Measurements from ENCODE around the gene TMX4. TPM values are rescaled to one million over a fixed set of nuclear protein-coding genes. Genes with fewer than 3 reads are reported as not detected.
"Not testable (repeated sequence)": the region's sequence is repeated elsewhere in the genome, so short reads cannot be mapped to it uniquely, and the experiment has no call there.

Gene TMX4
- total and polyA plus RNA-seq, 11 donors: 35.1 to 279 (median 103) TPM

DNA sequence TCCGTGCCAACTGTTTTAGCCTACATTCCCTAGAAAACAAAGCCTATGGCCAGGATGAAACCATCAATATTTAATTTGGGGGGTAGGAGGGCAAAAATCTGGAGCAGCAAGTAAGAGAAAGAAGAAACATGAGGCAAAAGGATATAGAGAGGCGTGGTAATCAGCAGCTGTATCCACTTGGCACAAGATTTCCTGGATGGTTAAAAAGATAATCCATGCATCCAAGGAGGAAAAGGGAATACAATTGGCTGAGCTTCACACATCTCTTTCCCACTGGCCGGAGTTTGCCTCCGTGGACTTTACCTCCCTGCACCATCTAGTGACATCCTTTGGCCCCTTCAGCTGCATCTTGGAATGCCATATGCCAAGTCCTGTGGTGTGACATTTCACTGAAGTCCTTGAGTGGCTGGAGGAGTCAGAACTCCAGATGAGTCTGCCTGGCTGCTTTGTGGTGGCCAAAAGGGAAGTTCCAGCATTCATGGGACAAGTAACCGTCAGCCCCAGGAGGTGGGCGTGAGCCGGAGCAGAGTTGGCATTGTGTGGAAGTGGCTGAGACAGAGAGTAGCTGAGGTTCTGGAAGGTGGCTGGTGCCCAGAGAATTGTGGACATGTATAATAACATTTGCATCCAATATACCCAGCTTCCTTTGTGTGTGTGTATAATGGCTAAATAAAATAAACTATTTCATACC is 13.7 kb upstream of the TMX4 start:
- H3K36me3 ChIP-seq: no peaks in the 10 kb centered on the region
- H3K27me3 ChIP-seq: peaks cover 0 to 7% (median 0%) of the 10 kb centered on the region in 9 donors
- no peak for DNase-seq
- intact Hi-C loops (cut with DNase I): no loop called here
- no peak overlapping the region for H3K27ac ChIP-seq
- H3K4me1 ChIP-seq: no peaks in the 10 kb centered on the region
- no peak overlapping the region for H3K4me3 ChIP-seq
- TF ChIP-seq, protein P1, sequence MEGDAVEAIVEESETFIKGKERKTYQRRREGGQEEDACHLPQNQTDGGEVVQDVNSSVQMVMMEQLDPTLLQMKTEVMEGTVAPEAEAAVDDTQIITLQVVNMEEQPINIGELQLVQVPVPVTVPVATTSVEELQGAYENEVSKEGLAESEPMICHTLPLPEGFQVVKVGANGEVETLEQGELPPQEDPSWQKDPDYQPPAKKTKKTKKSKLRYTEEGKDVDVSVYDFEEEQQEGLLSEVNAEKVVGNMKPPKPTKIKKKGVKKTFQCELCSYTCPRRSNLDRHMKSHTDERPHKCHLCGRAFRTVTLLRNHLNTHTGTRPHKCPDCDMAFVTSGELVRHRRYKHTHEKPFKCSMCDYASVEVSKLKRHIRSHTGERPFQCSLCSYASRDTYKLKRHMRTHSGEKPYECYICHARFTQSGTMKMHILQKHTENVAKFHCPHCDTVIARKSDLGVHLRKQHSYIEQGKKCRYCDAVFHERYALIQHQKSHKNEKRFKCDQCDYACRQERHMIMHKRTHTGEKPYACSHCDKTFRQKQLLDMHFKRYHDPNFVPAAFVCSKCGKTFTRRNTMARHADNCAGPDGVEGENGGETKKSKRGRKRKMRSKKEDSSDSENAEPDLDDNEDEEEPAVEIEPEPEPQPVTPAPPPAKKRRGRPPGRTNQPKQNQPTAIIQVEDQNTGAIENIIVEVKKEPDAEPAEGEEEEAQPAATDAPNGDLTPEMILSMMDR (IDR thresholded peaks at IDR 0.05): no peak
- no peak for TF ChIP-seq POLR2A (IDR thresholded peaks at IDR 0.05)
- no peak for ATAC-seq
- WGBS, 4 donors: 79 to 90% (median 85%) methylated on average over 7 of the region's 7 CpGs
- H3K9me3 ChIP-seq: peaks cover 0 to under 1% (median 0%) of the 10 kb centered on the region in 12 donors

- ATAC-seq (no peak), DNase-seq (no peak)
- H3K4me3 ChIP-seq: no peak overlapping the region
- TF ChIP-seq, protein P1 (IDR thresholded peaks at IDR 0.05): no peak
- TF ChIP-seq POLR2A (IDR thresholded peaks at IDR 0.05): no peak
- H3K9me3 ChIP-seq: peaks cover 0 to 8% (median 0%) of the 10 kb centered on the region in 12 donors
- H3K27me3 ChIP-seq: peaks cover 0 to 7% (median 0%) of the 10 kb centered on the region in 9 donors
- H3K4me1 ChIP-seq: no peaks in the 10 kb centered on the region
- no peaks in the 10 kb centered on the region for H3K36me3 ChIP-seq
- intact Hi-C loops (cut with DNase I): no loop called here
- no peak overlapping the region for H3K27ac ChIP-seq
- WGBS, 4 donors: 69 to 94% (median 90%) methylated on average over 2 of the region's 2 CpGs
Observed at GRCh38 chr20:8032499-8032898, 12.9 kb upstream of the TMX4 start.

DNA sequence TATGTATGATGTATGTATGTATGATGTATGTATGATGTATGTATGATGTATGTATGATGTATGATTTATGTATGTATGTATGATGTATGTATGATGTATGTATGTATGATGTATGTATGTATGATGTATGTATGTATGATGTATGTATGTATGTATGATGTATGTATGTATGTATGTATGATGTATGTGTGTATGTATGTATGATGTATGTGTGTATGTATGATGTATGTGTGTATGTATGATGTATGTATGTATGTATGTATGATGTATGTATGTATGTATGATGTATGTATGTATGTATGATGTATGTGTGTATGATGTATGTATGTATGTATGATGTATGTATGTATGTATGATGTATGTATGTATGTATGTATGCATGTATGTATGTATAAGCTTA is 12.0 kb upstream of the TMX4 start:
- H3K9me3 ChIP-seq; ATAC-seq; DNase-seq; intact Hi-C loops (cut with DNase I); H3K4me1 ChIP-seq; H3K4me3 ChIP-seq; H3K36me3 ChIP-seq; H3K27ac ChIP-seq; H3K27me3 ChIP-seq: not testable (repeated sequence)

DNA sequence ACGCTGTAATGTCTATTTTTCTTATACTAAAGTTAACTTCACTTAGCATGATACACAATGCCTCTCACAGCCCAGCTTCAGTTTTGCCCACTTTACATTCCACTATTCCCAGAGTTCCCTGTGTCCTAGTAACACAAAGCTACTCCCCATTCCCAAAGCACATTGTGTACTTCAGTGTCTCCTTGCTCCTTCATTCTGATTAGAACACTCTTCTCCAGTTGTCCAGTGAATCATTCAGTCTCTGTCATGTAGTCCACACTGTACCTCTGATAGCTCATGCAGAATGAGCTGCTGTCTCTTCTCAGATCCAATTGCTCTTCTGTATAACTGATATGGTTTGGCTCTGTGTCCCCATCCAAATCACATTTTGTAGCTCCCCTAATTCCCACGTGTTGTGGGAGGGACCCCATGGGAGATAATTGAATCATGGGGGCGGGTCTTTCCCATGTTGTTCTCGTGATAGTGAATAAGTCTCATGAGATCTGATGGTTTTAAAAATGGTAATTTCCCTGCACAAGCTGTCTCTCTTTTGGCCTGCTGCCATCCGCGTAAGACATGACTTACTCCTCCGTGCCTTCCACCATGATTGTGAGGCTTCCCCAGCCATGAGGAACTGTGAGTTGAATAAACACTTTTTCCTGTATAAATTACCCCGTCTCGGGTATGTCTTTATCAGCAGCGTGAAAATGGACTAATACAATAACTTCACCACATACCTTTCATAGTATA is 2.1 kb upstream of the TMX4 start:
- Histone ChIP-seq H3K27ac (peak overlapping the region in 2 of 12 donors; percentile 2 to 98), H3K4me3 (no peak overlapping the region), H3K9me3 (no peaks in the 10 kb centered on the region), H3K36me3 (no peaks in the 10 kb centered on the region), H3K27me3 (no peaks in the 10 kb centered on the region), H3K4me1 (peaks cover 0 to 33% (median 18%) of the 10 kb centered on the region in 12 donors)
- TF ChIP-seq, protein P1 (IDR thresholded peaks at IDR 0.05): no peak
- no peak for TF ChIP-seq POLR2A (IDR thresholded peaks at IDR 0.05)
- intact Hi-C loops (cut with DNase I): no loop called here
- 73 to 79% (median 77%) methylated on average over 10 of the region's 10 CpGs for WGBS, 4 donors
- ATAC-seq (peak in 2 of 4 donors; percentile 4 to 25), DNase-seq (peak in 2 of 5 donors; percentile 15 to 24)
